Measurements from ENCODE around the gene PTPN2.

- TF ChIP-seq CTCF (IDR thresholded peaks at IDR 0.05) (no peak), POLR2A (IDR thresholded peaks at IDR 0.05) (no peak)
Measured at GRCh38 chr18:12842459-12843380, 41.3 kb downstream of the PTPN2 start.
